HepG2 (cell line): ENCODE results near the gene PRCP.

Source experiments
- CAMTA2 ChIP-seq: sonication (generic); formaldehyde crosslinking; IDR thresholded peaks from 2 replicates; pipeline ENCODE4 v1.4.0; 2020; ENCODE audit warnings: mild to moderate bottlenecking, missing genetic modification reagents, borderline replicate concordance
- CTCF ChIP-seq: sonication (generic); formaldehyde crosslinking; IDR thresholded peaks from 2 replicates; pipeline ENCODE4 v1.5.0; 2020; ENCODE audit warnings: mild to moderate bottlenecking, missing genetic modification reagents, moderate library complexity
- SMARCC2 ChIP-seq: fragments of 450-650 bp; IDR thresholded peaks from 2 replicates; pipeline ENCODE4 v1.6.1; 2017; ENCODE audit warnings: antibody characterized with exemption, mild to moderate bottlenecking
- ZBTB8A ChIP-seq: sonication (generic); formaldehyde crosslinking; IDR thresholded peaks from 2 replicates; pipeline ENCODE4 v1.4.0; 2020; ENCODE audit warnings: mild to moderate bottlenecking, low read depth, missing genetic modification reagents, borderline replicate concordance

DNA sequence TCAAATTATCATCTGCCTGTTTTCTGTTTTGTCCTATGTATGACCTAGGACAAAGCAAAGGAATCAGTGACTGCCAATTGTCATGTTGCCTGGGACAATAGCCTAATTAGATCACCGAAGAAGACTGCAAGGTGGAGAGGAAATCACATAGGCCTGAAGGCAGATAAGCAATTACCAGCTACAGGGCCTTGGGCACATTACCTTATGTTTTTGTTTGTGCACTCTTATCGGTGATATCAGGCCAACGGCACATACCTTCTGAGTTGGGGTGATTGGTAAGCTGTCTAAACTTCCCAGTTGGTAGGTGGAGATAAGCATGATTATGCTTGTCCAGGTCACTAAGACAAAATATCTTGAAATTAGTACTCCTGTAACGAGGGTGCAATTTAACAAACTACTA lies 108.5 kb downstream of the PRCP start:
- no peak for TF ChIP-seq SMARCC2
- TF ChIP-seq ZBTB8A (CRISPR knock-in tag), result no peak
- TF ChIP-seq CAMTA2, result no peak
- no peak for TF ChIP-seq CTCF
